Stimulated activated CD4-positive, alpha-beta T cell treated with anti-CD3 and anti-CD28 coated beads, Interleukin-1b, Interleukin-23, amount 100 ng/mL, for 1 hour (primary cell): ENCODE results near the gene GRIK1.

Experiments used
- DNase-seq, 2 donors: peaks; one replicate each; pipeline ENCODE4 v3.0.0-alpha.2; 2020; ENCODE audit warnings: low read depth in 2 of 2

The GRIK1 gene

GRCh38 chr21:29673096-29673610, 266.6 kb downstream of the GRIK1 start:
- DNase-seq, result no peak

DNA sequence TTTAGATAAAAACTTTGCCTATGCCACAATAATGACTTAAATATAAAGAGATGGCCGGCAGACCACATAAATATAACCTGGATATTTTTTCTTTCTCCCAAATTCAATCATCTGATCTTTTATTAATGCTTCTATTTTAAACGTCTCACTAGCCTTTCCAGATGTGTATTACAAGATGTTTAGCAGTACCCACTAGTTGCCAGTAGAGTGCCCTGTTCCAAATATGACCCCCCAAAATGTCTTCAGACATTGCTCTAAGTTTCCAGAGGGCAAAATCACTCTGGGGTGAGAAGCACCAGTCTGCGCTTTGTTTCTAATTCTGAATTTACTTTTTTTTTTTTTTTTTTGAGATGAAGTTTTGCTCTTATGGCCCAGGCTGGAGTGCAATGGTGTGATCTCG, 268.1 kb downstream of the GRIK1 start:
- DNase-seq, result no peak

GRCh38 chr21:29670228-29670627, 269.6 kb downstream of the GRIK1 start:
- DNase-seq, result no peak

DNA sequence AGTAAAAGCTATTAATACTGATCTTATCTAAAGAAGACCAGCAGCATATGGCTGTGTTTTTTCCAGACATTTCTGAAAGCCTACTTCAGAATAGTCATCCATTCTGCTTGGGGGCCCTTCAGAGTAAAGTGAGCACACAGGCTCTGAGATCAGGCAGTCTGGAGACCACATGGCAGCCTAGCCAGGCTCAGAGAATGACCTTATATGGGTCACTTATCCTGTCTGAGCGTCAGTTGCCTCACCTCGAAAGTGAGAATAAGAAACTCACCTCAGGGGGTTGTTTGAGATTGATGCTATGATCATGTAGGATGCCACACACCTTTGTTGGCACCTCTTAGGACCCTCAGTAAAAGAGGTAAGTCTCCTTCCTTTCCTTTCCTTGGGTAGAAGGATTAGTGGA, 270.4 kb downstream of the GRIK1 start:
- DNase-seq, result no peak

DNA sequence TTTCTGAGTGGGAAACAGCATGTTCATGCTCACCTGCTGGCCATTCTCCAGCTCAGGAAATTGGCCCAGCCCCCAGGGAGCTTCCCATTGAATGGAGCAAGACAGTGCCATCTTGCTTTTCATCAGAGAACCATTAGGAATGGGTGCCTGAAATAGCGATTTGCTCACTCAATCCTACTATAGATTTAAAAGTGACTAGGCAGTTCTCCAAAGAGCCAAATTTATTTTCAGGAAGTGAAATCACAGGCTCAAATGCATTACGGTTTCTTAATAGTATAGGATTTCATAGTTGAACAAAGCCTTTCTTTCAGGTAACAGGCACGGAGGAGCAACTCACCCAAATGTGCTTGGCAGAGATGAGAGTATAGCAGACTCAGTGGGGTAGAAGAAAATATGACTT, 272.1 kb downstream of the GRIK1 start:
- no peak for DNase-seq

- DNase-seq, result no peak
These were observed 275.2 kb downstream of the GRIK1 start for GRCh38 chr21:29664615-29665014.

GRCh38 chr21:29661672-29662442, 277.9 kb downstream of the GRIK1 start:
- DNase-seq, result no peak

GRCh38 chr21:29660047-29660720, 279.6 kb downstream of the GRIK1 start:
- DNase-seq, result no peak

DNA sequence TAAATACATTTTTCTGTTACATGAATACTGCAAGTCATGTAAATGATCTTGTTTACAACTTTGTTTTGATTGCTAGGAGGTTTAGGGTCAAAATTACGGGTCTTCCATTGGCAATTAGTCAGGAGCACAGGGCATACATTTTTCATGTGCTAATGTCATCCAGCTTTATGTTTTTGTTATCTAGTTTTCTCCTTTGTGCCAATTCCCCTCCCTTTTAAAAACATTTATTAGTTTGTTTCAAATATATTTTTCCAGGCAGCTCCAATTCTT, 280.9 kb downstream of the GRIK1 start:
- DNase-seq, result no peak

DNA sequence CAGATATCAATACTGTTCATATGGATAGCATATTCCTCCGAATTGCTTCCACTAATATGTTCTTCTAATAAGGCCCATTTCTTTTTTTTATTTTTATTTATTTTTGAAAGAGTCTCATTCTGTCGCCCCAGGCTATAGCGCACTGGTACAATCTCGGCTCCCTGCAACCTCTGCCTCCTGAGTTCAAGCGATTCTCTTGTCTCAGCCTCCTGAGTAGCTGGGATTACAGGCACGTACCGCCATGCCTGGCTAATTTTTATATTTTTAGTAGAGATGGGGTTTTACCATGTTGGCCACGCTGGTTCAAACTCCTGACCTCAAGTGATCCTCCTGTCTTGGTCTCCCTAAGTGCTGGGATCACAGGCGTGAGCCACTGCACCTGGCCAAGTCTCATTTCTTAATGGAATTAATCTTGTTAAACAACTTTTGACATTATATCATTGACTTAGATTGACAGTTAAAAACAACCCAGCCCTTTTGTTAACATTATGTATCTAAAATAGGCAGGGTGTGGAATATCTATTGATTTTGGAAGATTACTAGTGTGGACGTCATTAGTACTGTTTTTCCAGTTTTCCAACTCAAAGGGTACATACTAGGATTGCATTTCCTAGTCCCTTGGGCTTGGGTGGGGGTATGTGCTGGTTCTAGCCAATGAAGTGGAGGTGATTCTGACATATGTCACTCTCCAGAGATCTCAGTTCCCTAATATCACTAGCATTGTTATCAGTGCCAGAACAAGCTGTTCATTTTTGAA, 281.4 kb downstream of the GRIK1 start:
- DNase-seq, result no peak

GRCh38 chr21:29657240-29657989, 282.4 kb downstream of the GRIK1 start:
- no peak for DNase-seq

DNA sequence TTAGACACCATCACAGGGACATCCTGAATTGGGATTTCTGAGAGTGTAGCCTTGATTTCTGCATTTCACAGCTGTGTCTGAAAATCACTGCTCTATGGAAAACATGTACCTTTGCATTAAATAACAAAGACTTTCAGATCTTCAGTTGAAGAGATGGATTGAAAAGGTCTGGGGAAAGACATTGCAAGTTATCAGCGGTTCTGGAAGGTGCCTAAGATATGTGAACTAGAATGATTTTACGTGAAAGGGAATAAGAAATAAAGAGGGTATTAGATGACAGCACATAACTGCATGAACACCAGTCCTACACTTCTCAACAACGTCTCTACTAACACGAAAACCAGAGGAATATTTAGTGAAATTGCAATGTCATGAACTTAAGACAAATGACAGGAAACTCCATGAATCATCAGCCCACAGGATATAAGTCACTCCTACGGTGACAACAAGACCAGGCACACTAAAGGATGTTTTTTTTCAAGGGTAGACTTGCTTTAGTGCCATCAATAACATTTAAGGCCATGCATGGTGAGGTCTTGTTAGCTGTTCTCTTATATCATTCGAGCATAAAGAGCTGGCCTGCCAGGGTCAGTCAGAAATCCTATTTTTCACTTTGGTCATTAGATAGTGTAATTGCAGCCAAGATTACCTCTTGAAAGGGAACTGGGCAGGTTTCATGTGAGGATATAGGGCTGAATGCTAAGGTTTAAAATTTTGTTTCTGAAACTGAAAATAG, 283.1 kb downstream of the GRIK1 start:
- DNase-seq, result no peak

GRCh38 chr21:29655577-29655976, 284.2 kb downstream of the GRIK1 start:
- no peak for DNase-seq

DNA sequence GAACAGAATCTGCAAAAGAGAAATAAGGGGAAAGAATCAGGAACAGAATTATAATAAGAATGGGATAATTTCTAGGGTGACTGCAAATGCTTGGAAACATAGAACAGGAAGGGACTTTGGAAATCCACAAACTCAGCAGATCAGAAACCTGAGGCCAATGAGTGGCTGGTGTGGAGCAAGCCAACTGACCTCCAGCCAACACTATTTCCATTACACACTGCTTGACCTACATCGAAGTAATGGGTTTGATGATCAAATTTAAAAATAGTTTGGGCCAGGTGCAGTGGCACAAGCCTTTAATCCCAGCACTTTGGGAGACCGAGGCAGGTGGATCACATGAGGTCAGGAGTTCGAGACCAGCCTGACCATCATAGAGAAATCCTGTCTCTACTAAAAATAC, 284.9 kb downstream of the GRIK1 start:
- no peak for DNase-seq

GRCh38 chr21:29654203-29654602, 285.6 kb downstream of the GRIK1 start:
- DNase-seq, result no peak

DNA sequence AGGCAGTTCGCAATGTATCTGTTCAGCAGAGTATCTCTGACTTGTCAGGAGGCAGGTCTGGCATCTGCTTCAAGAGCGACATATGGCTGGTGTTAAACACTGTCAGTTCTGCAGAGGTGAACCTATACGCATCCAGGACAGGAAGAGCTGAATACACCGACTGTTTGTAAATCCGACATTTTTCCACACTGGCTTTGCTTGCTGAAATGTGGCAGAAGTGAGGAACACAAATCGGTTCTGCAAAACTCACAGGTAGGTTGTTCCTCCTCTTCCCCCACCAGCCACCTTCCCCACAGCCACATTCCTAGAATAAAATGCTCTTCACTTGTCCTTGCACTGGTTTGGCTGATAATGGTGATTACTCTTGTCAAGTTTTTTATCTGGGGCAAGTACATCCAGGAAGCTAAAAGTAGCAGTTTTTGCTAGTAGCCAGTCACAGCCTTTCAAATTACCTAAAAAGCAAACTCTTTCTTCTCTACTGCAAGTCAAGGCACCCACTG, 289.2 kb downstream of the GRIK1 start:
- DNase-seq, result no peak

DNA sequence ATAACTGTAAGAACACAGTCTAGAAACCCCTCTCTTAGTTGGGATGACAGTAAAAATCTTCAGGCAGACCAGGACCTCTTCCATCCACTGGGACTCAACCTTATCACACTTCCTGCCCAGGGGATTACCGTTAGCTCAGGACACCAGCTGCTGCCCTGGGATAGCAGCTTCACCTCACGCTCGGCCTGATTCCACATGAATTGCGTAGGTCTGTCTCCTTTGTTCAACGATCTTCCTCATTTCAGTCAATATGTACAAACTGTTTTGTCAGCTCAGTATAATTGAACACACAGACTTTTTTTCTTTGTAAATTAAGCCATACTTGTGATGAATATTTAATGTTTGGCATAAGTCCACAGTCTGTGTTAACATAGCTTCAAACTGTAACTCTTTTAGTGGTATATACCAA, 290.4 kb downstream of the GRIK1 start:
- no peak for DNase-seq

DNA sequence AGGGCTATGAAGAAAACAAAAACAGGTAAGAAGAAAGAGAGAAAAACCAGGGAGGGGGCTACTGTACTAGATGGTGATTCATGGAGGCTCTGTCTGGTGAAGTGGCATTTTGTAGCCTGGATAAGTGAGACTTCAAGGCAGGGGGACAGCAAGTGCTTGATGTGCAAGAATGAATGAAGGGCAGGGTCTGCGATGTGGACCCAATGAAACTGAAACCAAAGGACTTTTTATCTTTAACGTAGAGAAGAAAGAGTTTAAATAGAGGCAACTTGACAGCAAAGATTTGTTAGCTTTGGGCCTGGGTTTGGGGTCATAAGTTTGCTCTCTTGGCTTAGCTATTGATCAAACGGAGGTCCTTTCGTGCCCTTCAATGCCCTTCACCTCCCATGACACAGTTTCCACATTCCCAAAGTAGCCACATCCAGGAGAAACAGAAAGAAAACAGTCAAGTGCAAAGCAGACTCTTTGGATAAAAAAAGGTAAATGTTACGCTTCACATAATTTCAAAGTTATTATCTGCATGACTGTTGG, 291.0 kb downstream of the GRIK1 start:
- no peak for DNase-seq

- DNase-seq, result no peak
These were observed 292.4 kb downstream of the GRIK1 start for GRCh38 chr21:29647353-29647781.

DNA sequence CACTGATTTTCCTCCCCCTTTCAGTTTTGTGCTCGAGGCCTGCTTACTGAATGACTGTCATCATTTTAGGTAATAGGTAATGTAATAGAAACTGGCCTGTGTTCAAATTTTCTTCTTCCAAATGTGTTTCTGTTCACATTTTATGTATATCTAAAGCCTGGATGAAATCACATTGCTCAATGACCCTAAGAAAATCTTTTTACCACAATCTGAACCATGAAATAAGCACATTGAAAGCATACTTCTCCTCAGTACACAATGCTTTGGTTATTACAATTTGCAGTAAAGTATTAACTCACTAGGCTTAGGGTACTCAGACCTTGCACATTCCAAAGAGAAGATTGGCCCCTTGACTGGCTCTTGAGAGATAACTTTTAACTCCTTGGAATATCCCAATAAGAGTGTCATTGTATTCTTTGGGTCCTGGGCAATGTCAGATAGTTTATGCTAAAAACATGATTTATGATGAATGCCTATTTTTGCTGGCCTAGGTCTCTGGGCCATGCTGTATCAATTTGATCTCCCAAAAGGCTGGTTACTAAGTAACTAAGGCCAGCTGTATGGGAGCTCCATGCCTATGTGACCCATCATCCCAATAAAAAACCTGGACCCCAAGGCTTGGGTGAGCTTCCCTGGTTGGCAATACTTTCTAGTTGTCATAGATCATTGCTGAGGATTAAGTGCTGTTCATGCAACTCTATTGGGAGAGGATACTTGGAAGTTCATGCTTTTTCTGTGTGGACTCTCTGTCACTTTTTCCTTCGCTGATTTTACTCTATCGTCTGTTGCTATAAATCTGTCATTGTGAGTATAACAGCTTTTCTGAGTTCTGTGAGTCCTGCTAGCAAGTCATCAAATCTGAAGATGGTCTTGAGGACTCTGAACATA, 293.9 kb downstream of the GRIK1 start:
- no peak for DNase-seq
